ENCODE measurements around the gene LYPD1.

DNA sequence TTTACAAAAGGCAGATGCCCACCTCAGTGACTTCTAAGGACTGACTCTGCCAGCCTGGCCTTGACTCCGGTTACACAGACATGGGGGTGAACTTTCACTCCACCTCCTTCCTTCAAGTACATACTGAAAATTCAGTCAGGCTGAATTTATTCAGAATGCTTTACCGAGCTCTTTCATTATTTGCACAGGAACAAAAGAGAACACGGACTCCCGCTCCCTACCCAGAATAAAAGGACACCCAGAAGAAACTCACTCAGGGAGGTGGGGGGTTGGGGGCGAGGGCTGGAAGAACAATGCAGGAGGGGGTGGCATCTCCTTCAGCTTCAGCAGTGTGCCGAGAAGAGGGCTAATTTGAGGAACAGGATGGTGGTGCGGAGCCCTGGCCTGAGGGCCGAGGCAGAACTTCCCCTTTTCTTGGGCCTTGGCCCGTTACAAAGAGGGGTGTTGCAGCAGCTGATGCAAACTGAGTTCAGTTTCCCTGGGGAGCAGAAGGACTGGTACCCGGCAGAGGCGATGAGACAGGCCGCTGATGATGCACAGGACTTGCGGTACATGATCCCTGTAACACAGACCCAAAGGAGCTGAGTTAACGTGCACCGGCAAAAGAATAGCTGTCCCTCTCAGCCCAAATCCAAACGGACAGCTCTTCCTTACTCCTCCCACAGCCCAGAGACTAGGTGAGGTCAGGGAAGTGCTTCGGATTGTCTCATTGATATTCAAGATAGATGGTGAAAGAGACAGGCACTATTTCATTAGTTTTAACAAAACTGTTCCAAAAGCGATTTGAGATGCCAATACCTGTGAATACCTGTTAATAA is 24.1 kb downstream of the LYPD1 start:
- TF ChIP-seq, protein P1, sequence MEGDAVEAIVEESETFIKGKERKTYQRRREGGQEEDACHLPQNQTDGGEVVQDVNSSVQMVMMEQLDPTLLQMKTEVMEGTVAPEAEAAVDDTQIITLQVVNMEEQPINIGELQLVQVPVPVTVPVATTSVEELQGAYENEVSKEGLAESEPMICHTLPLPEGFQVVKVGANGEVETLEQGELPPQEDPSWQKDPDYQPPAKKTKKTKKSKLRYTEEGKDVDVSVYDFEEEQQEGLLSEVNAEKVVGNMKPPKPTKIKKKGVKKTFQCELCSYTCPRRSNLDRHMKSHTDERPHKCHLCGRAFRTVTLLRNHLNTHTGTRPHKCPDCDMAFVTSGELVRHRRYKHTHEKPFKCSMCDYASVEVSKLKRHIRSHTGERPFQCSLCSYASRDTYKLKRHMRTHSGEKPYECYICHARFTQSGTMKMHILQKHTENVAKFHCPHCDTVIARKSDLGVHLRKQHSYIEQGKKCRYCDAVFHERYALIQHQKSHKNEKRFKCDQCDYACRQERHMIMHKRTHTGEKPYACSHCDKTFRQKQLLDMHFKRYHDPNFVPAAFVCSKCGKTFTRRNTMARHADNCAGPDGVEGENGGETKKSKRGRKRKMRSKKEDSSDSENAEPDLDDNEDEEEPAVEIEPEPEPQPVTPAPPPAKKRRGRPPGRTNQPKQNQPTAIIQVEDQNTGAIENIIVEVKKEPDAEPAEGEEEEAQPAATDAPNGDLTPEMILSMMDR (IDR thresholded peaks at IDR 0.05): no peak
- no peak for TF ChIP-seq POLR2A (IDR thresholded peaks at IDR 0.05)
